ENCODE results near the gene MAPK7.

- TF ChIP-seq, protein P1, sequence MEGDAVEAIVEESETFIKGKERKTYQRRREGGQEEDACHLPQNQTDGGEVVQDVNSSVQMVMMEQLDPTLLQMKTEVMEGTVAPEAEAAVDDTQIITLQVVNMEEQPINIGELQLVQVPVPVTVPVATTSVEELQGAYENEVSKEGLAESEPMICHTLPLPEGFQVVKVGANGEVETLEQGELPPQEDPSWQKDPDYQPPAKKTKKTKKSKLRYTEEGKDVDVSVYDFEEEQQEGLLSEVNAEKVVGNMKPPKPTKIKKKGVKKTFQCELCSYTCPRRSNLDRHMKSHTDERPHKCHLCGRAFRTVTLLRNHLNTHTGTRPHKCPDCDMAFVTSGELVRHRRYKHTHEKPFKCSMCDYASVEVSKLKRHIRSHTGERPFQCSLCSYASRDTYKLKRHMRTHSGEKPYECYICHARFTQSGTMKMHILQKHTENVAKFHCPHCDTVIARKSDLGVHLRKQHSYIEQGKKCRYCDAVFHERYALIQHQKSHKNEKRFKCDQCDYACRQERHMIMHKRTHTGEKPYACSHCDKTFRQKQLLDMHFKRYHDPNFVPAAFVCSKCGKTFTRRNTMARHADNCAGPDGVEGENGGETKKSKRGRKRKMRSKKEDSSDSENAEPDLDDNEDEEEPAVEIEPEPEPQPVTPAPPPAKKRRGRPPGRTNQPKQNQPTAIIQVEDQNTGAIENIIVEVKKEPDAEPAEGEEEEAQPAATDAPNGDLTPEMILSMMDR (IDR thresholded peaks at IDR 0.05; ENCODE audit: insufficient read depth, low read depth, low read length) = no peak
- no peak for TF ChIP-seq EZH2 (IDR thresholded peaks at IDR 0.05; ENCODE audit: insufficient read depth, low read length)
Observed at GRCh38 chr17:19348806-19349205, 29.5 kb upstream of the MAPK7 start.
